Thoracic aorta (tissue), 2 donors: ENCODE results near the gene AGXT. TPM values are rescaled to one million over a fixed set of nuclear protein-coding genes. Genes with fewer than 3 reads are reported as not detected.

ENCODE experiments used
- ATAC-seq: fragments of 150-250 bp; one replicate; pipeline ENCODE4 v1.8.0; 2017; ENCODE audit warnings: low read depth; ENCODE audit not compliant: insufficient number of reproducible peaks, low FRiP score
- DNase-seq: peaks from one replicate; pipeline ENCODE4 v3.0.0-alpha.2; 2020; ENCODE audit warnings: low spot score
- H3K27ac ChIP-seq, 2 donors: fragments of 200-600 bp; sonication (generic); 1 replicate in 1 of 2; 2 replicates in 1 of 2; pipeline ENCODE4 v1.5.1; 2016; ENCODE audit warnings: mild to moderate bottlenecking in 2 of 2, moderate library complexity in 2 of 2
- H3K27me3 ChIP-seq: fragments of 200-600 bp; sonication (generic); replicated peaks from 2 replicates; pipeline ENCODE4 v1.6.0; 2016; ENCODE audit warnings: mild to moderate bottlenecking; ENCODE audit not compliant: insufficient read depth
- H3K36me3 ChIP-seq: fragments of 200-600 bp; sonication (generic); one replicate; pipeline ENCODE4 v1.5.1; 2016
- H3K4me1 ChIP-seq, 2 donors: fragments of 200-600 bp; sonication (generic); 1 replicate in 1 of 2; 2 replicates in 1 of 2; pipeline versions ENCODE4 v1.5.1 to v1.6.0; 2016; ENCODE audit warnings: low read depth in 2 of 2, mild to moderate bottlenecking in 1 of 2; ENCODE audit not compliant: control insufficient read depth in 1 of 2
- H3K4me3 ChIP-seq: fragments of 200-600 bp; sonication (generic); 2 replicates; pipeline ENCODE4 v1.5.1; 2016; ENCODE audit warnings: mild to moderate bottlenecking
- H3K9me3 ChIP-seq: fragments of 200-600 bp; sonication (generic); 2 replicates; pipeline ENCODE4 v1.5.1; 2016
- total RNA-seq, 2 donors: library from RNA; depleted of rRNA; stranded (reverse); fragments of >200 nt; gene quantifications; one replicate each; pipeline versions ENCODE4 v1.1.0 to v1.2.3, GENCODE V29; 2016
- TF ChIP-seq, protein P1 (sequence below): fragments of 200-600 bp; sonication (generic); IDR thresholded peaks from one replicate; pipeline ENCODE4 v1.5.1; 2019; ENCODE audit warnings: antibody characterized with exemption

Gene AGXT
- total RNA-seq, 2 donors from 2014 or later, result not detected

DNA sequence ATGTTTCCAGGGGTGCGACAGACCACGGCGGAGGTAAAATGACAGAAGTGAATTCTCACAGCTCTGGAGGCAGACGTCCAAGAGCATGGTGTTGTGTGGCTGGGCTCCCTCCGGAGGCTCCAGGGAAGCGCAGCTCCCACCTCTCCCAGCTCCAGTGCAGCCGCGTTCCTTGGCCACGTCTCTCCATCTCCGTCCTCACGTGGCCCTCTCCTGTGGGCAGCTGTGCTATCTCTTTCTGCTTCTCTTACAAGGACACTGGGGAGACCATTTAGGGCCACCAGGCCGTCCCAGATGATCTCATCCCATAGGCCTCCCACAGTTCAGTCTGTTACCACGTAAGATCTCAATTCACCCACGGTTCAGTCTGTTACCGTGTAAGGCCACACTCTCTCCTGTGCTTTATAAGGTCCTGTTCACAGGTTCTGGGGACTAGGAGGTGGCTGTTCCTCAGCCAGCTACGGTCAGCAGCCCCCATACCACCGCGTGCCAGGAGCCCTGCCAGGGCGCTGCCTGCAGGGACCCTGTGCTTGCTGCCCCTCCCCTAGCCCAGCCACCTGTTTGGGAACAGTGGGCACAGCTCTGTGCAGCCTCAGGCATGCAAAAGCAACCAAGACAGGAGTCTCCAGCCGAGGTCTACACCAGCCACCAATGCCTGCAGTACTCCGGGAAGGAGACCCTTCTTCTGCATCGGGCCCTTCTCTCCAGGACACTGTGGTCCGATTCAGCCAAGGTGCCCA is 30.3 kb downstream of the AGXT start:
- Histone ChIP-seq H3K27me3 (no peaks in the 10 kb centered on the region), H3K4me1 (no peaks in the 10 kb centered on the region), H3K36me3 (no peaks in the 10 kb centered on the region), H3K9me3 (no peaks in the 10 kb centered on the region), H3K27ac (no peak overlapping the region), H3K4me3 (no peak overlapping the region)
- DNase-seq (no peak), ATAC-seq (no peak)
- TF ChIP-seq, protein P1, sequence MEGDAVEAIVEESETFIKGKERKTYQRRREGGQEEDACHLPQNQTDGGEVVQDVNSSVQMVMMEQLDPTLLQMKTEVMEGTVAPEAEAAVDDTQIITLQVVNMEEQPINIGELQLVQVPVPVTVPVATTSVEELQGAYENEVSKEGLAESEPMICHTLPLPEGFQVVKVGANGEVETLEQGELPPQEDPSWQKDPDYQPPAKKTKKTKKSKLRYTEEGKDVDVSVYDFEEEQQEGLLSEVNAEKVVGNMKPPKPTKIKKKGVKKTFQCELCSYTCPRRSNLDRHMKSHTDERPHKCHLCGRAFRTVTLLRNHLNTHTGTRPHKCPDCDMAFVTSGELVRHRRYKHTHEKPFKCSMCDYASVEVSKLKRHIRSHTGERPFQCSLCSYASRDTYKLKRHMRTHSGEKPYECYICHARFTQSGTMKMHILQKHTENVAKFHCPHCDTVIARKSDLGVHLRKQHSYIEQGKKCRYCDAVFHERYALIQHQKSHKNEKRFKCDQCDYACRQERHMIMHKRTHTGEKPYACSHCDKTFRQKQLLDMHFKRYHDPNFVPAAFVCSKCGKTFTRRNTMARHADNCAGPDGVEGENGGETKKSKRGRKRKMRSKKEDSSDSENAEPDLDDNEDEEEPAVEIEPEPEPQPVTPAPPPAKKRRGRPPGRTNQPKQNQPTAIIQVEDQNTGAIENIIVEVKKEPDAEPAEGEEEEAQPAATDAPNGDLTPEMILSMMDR, result no peak

DNA sequence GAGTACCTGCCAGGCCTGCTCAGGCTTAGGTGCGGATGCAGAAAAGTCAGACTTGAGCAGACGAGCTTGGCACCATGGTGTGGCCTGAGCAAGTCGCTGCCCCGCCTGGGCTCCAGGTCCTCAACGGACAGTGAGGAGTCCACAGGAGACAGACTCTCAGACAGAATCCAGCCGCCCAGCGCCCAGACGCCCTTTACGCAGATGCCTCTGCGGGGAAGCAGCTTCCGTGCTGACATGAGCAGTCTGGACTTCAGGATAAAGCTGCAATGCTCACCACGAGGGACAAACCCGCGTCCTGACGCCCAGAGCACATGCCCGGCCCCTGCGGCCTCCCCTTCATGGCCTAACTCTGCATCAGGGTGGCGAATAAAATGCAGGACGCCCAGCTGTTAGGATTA is 30.8 kb downstream of the AGXT start:
- Histone ChIP-seq H3K4me3 (no peak overlapping the region), H3K36me3 (no peaks in the 10 kb centered on the region), H3K9me3 (no peaks in the 10 kb centered on the region), H3K27ac (no peak overlapping the region), H3K27me3 (no peaks in the 10 kb centered on the region), H3K4me1 (no peaks in the 10 kb centered on the region)
- DNase-seq (no peak), ATAC-seq (no peak)
- TF ChIP-seq, protein P1, result no peak

DNA sequence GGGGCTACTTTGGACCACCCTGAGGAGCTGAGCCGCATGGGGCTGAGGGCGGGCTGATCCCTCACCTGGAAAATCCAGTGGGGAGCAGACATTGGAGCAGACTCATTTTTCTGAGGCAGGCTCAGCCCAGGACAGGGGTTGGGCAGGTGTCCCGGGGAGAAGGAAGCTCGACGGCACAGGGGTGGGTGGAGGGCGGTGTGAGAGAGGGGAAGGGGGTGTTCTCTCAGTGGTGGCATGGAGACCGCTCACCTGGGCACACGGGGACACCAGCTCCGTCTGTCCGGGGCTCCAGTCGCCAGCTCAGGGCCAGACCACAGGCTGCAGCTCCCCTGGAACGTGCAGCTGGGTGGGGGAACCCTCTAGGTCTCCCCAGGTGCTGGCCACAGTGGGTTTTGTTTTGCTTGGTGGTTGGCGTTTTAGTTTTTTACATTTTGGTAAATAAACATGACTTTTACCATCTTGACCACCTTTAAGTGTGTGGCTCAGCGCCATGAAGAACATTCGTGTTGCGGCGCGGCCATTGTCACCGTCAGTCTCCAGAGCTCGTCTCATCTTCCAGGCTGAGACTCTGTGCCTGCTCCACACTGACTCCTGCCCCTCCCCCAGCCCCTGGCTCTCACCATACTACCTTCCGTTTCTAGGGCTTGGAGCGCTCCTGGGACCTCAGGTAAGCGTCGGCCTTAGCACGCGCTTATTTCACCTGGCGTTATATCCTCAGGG is 31.7 kb downstream of the AGXT start:
- TF ChIP-seq, protein P1, result no peak
- H3K36me3 ChIP-seq, result no peaks in the 10 kb centered on the region

DNA sequence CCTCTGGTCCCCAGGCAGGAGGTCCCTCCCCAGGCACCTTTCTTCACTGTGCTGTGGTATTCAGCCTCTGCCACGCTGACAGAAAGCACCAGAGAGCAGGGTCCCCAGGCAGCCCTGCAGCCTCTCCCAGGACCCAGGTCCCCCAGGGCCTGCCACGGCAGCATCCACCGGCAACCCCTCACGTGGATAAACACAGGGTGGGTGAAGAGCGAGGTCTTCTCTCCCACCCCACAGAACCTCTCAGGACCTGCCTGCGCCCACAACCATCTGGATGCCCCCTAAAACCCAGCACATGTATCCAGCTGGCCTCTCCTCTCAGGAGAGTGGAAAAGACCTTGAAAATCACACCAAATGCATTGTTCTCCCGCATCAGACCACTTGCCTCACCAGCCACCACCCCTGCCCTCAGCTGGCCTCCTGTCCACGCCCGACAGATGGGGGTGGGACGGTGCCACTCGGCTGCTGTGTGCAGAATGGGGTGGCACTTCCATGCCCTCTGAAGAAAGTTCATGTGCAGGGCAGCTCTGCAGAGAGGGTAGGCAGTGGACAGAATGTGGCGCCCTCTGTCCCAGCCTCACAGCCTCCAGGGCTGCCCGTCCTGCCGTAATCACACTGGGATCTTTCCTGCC is 33.5 kb downstream of the AGXT start:
- Histone ChIP-seq H3K4me3 (no peak overlapping the region), H3K4me1 (no peaks in the 10 kb centered on the region), H3K27me3 (no peaks in the 10 kb centered on the region), H3K36me3 (no peaks in the 10 kb centered on the region), H3K27ac (no peak overlapping the region), H3K9me3 (no peaks in the 10 kb centered on the region)
- TF ChIP-seq, protein P1, result no peak
- no peak for ATAC-seq
- DNase-seq, result no peak

More for the DNA sequence above, 31.7 kb downstream of the AGXT start:
- Histone ChIP-seq H3K4me3 (no peak overlapping the region), H3K9me3 (no peaks in the 10 kb centered on the region), H3K27ac (no peak overlapping the region), H3K27me3 (no peaks in the 10 kb centered on the region), H3K4me1 (no peaks in the 10 kb centered on the region)
- ATAC-seq (no peak), DNase-seq (no peak)

DNA sequence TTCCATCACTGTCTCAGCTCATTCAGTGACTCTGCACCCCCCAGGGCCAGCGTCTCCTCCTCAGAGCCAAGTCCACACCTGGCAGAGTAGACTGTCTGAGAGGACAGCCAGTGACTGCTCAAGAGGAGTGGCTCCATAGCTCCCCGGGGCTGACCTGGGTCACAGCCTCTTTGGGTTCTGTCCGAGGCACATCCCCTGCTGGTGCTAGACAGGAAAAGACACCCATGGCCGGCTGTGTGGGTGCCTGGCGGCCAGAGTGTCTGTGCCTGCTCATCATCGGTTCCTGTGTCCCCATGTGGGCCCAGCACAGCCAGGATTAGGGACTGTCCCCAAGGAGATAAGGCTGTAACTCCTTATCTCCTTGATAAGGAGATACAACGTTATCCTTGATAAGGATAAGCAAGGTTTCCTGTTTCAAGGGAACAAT is 34.0 kb downstream of the AGXT start:
- DNase-seq (no peak), ATAC-seq (no peak)
- H3K4me1 ChIP-seq, result no peaks in the 10 kb centered on the region
- no peaks in the 10 kb centered on the region for H3K27me3 ChIP-seq
- no peaks in the 10 kb centered on the region for H3K36me3 ChIP-seq
- TF ChIP-seq, protein P1, result no peak
- H3K4me3 ChIP-seq, result no peak overlapping the region
- H3K9me3 ChIP-seq, result no peaks in the 10 kb centered on the region
- H3K27ac ChIP-seq, result no peak overlapping the region
